H1 (cell line): Measurements from ENCODE around the gene PRKCD. TPM values are rescaled to one million over a fixed set of nuclear protein-coding genes. Genes with fewer than 3 reads are reported as not detected.

ENCODE experiments used
- CTCF ChIA-PET: fragments of 300-600 bp; sonication (Branson Sonifier 250); formaldehyde crosslinking; loops from one replicate; lab custom pipeline; 2021; ENCODE audit not compliant: partially characterized antibody; lab: Charles Lee
- POLR2A ChIA-PET: fragments of 300-600 bp; sonication (Branson Sonifier 250); formaldehyde crosslinking; loops from one replicate; lab custom pipeline; 2021; ENCODE audit warnings: inconsistent platforms; ENCODE audit not compliant: partially characterized antibody; lab: Charles Lee
- DNase-seq, 2 experiments: peaks; one replicate each; pipeline versions ENCODE4 v3.0.0 to v3.0.0-alpha.2; 2010 to 2022; ENCODE audit warnings: low spot score in 2 of 2, low read depth in 1 of 2, mixed read lengths in 1 of 2
- FAIRE-seq: peaks from 2 replicates; lab custom pipeline; 2011; peaks lifted over from hg19 to GRCh38; lab: Jason Lieb, UNC
- H2AFZ ChIP-seq: 2 replicates; pipeline ENCODE4 v1.8.1; 2012; ENCODE audit warnings: low read length, inconsistent platforms
- H2AK5ac ChIP-seq: 2 replicates; pipeline ENCODE4 v1.6.1; 2013; ENCODE audit warnings: low read depth, low read length
- H2BK120ac ChIP-seq: replicated peaks from 2 replicates; pipeline ENCODE3; 2013; ENCODE audit warnings: low read depth, low read length, inconsistent platforms
- H2BK12ac ChIP-seq: 2 replicates; pipeline ENCODE4 v1.6.1; 2013; ENCODE audit warnings: low read depth, low read length
- H2BK15ac ChIP-seq: 2 replicates; pipeline ENCODE4 v1.6.1; 2013; ENCODE audit warnings: low read length
- H2BK20ac ChIP-seq: 2 replicates; pipeline ENCODE4 v1.6.1; 2013; ENCODE audit warnings: low read length
- H2BK5ac ChIP-seq: 2 replicates; pipeline ENCODE4 v1.6.1; 2013; ENCODE audit warnings: low read depth, low read length
- H3K14ac ChIP-seq: 2 replicates; pipeline ENCODE4 v1.6.1; 2013; ENCODE audit warnings: inconsistent platforms; ENCODE audit not compliant: insufficient read length
- H3K18ac ChIP-seq: 2 replicates; pipeline ENCODE4 v1.6.1; 2013; ENCODE audit warnings: low read length; ENCODE audit errors: extremely low read depth
- H3K23ac ChIP-seq: 2 replicates; pipeline ENCODE4 v1.6.1; 2013; ENCODE audit warnings: inconsistent platforms; ENCODE audit not compliant: insufficient read length
- H3K23me2 ChIP-seq: 2 replicates; pipeline ENCODE4 v1.6.1; 2013; ENCODE audit warnings: low read depth, low read length
- H3K27ac ChIP-seq: 2 replicates; pipeline ENCODE4 v1.6.1; 2011; ENCODE audit warnings: low read depth, low read length, inconsistent platforms
- H3K27me3 ChIP-seq, 4 experiments: replicated peaks in 1 of 4; 1 replicate in 1 of 4; 2 replicates in 3 of 4; pipeline versions ENCODE4 v1.6.1 to v1.8.1; 2011 to 2013; ENCODE audit warnings: low read length in 3 of 4, mild to moderate bottlenecking in 3 of 4, inconsistent platforms in 2 of 4, mixed read lengths in 2 of 4, moderate library complexity in 1 of 4; ENCODE audit not compliant: control insufficient read depth in 3 of 4, insufficient read depth in 3 of 4; ENCODE audit errors: extremely low read depth in 1 of 4
- H3K36me3 ChIP-seq, 4 experiments: 2 replicates each; pipeline versions ENCODE4 v1.6.1 to v1.8.1; 2011 to 2013; ENCODE audit warnings: mild to moderate bottlenecking in 4 of 4, low read length in 3 of 4, moderate library complexity in 2 of 4, control low read depth in 1 of 4, inconsistent platforms in 1 of 4; ENCODE audit not compliant: insufficient read depth in 4 of 4, control insufficient read depth in 2 of 4
- H3K4ac ChIP-seq: replicated peaks from 2 replicates; pipeline ENCODE3; 2013; ENCODE audit warnings: low read length, low read depth, mixed read lengths, inconsistent platforms; ENCODE audit not compliant: insufficient read length
- H3K4me1 ChIP-seq, 4 experiments: replicated peaks in 1 of 4; 1 replicate in 1 of 4; 2 replicates in 3 of 4; pipeline versions ENCODE4 v1.6.1 to v1.8.1; 2011 to 2013; ENCODE audit warnings: low read length in 3 of 4, inconsistent platforms in 2 of 4, mixed read lengths in 1 of 4; ENCODE audit not compliant: insufficient read depth in 4 of 4, control insufficient read depth in 3 of 4
- H3K4me2 ChIP-seq, 2 experiments: 2 replicates each; pipeline versions ENCODE4 v1.6.1 to v1.8.1; 2011 to 2013; ENCODE audit warnings: low read depth in 2 of 2, low read length in 2 of 2, control low read depth in 1 of 2, inconsistent platforms in 1 of 2, mild to moderate bottlenecking in 1 of 2; ENCODE audit not compliant: insufficient read depth in 1 of 2
- H3K4me3 ChIP-seq, 4 experiments: fragments of 200-600, 300-600 bp in 1 of 4; sonication (generic), shearing (Covaris generic), sonication (Bioruptor Twin) in 1 of 4; 2 replicates each; pipeline versions ENCODE4 v1.5.1 to v1.8.1; 2011 to 2016; ENCODE audit warnings: low read length in 4 of 4, low read depth in 3 of 4, control low read depth in 2 of 4, inconsistent platforms in 2 of 4, mild to moderate bottlenecking in 2 of 4, mixed read lengths in 1 of 4, moderate library complexity in 1 of 4; ENCODE audit not compliant: insufficient read depth in 2 of 4; ENCODE audit errors: extremely low read depth in 1 of 4
- H3K56ac ChIP-seq: replicated peaks from 2 replicates; pipeline ENCODE3; 2013; ENCODE audit warnings: low read depth, mild to moderate bottlenecking, mixed read lengths, low read length, inconsistent platforms; ENCODE audit not compliant: insufficient read length
- H3K79me1 ChIP-seq: 2 replicates; pipeline ENCODE4 v1.6.1; 2013; ENCODE audit warnings: low read depth, low read length, control low read depth
- H3K79me2 ChIP-seq, 2 experiments: 2 replicates each; pipeline versions ENCODE4 v1.6.1 to v1.8.1; 2012 to 2013; ENCODE audit warnings: low read length in 2 of 2, mild to moderate bottlenecking in 2 of 2, inconsistent platforms in 1 of 2; ENCODE audit not compliant: insufficient read depth in 2 of 2, control insufficient read depth in 1 of 2
- H3K9ac ChIP-seq, 4 experiments: replicated peaks in 1 of 4; 1 replicate in 1 of 4; 2 replicates in 3 of 4; pipeline versions ENCODE4 v1.6.1 to v1.8.1; 2011 to 2013; ENCODE audit warnings: low read depth in 3 of 4, low read length in 3 of 4, control low read depth in 2 of 4, mild to moderate bottlenecking in 2 of 4, moderate library complexity in 2 of 4, inconsistent platforms in 1 of 4; ENCODE audit errors: extremely low read depth in 1 of 4
- H3K9me3 ChIP-seq, 2 experiments: 2 replicates each; pipeline versions ENCODE4 v1.6.1 to v1.8.1; 2012 to 2013; ENCODE audit warnings: mild to moderate bottlenecking in 2 of 2, moderate library complexity in 2 of 2, control low read depth in 1 of 2, inconsistent platforms in 1 of 2, low read depth in 1 of 2, low read length in 1 of 2, mixed read lengths in 1 of 2; ENCODE audit not compliant: insufficient read depth in 2 of 2
- H4K20me1 ChIP-seq, 2 experiments: replicated peaks in 1 of 2; 2 replicates each; pipeline versions ENCODE3 to v1.8.1; 2011 to 2013; ENCODE audit warnings: inconsistent platforms in 2 of 2, low read length in 2 of 2, mild to moderate bottlenecking in 1 of 2; ENCODE audit not compliant: insufficient read depth in 2 of 2, control insufficient read depth in 1 of 2
- H4K5ac ChIP-seq: 2 replicates; pipeline ENCODE4 v1.6.1; 2013; ENCODE audit warnings: low read length, low read depth, mixed read lengths, inconsistent platforms; ENCODE audit not compliant: insufficient read length
- H4K8ac ChIP-seq: 2 replicates; pipeline ENCODE4 v1.8.0; 2013; ENCODE audit warnings: mild to moderate bottlenecking, moderate library complexity, low read length, inconsistent platforms; ENCODE audit not compliant: insufficient read depth; ENCODE audit errors: extremely low read depth
- H4K91ac ChIP-seq: replicated peaks from 2 replicates; pipeline ENCODE3; 2013; ENCODE audit warnings: low read length, mixed read lengths, inconsistent platforms; ENCODE audit not compliant: insufficient read length
- ATF2 ChIP-seq: IDR thresholded peaks from 2 replicates; pipeline ENCODE4 v1.6.1; 2012; ENCODE audit warnings: low read length, inconsistent platforms
- CEBPB ChIP-seq: IDR thresholded peaks from 2 replicates; pipeline ENCODE4 v1.6.1; 2012; ENCODE audit warnings: low read depth, low read length
- CTBP2 ChIP-seq: IDR thresholded peaks from 2 replicates; pipeline ENCODE4 v1.7.0; 2011; ENCODE audit warnings: borderline replicate concordance, mild to moderate bottlenecking, moderate library complexity, mixed read lengths, low read length; ENCODE audit not compliant: insufficient read depth, insufficient read length
- FOSL1 ChIP-seq: IDR thresholded peaks from 2 replicates; pipeline ENCODE4 v1.6.1; 2011; ENCODE audit warnings: mild to moderate bottlenecking, low read depth, low read length, moderate library complexity; ENCODE audit not compliant: insufficient read depth
- KDM1A ChIP-seq: fragments of 200-600, 300-600 bp; sonication (generic); IDR thresholded peaks from 2 replicates; pipeline ENCODE4 v1.7.1; 2016; ENCODE audit warnings: mild to moderate bottlenecking, low read length, borderline replicate concordance
- POU5F1 ChIP-seq: IDR thresholded peaks from 2 replicates; pipeline ENCODE4 v1.6.1; 2011; ENCODE audit warnings: low read depth, mild to moderate bottlenecking, low read length, moderate library complexity
- SRF ChIP-seq: IDR thresholded peaks from 2 replicates; pipeline ENCODE4 v1.6.1; 2011; ENCODE audit warnings: mild to moderate bottlenecking, low read depth, low read length, moderate library complexity
- SUZ12 ChIP-seq: fragments of 200-600 bp; sonication (generic); IDR thresholded peaks from 2 replicates; pipeline ENCODE4 v1.6.1; 2012; ENCODE audit warnings: mild to moderate bottlenecking, inconsistent platforms, low read length, moderate library complexity, mixed read lengths
- WGBS, 2 experiments: shearing (Covaris generic) in 1 of 2; methylation state at CpG; one replicate each; pipeline versions ENCODE4 v1.1.6 to v1.1.7; 2013 to 2015; ENCODE audit warnings: low lambda C conversion rate in 2 of 2, mixed read lengths in 2 of 2, inconsistent platforms in 1 of 2, low coverage in 1 of 2, missing lambda C conversion rate in 1 of 2; ENCODE audit not compliant: insufficient replicate concordance in 2 of 2, insufficient coverage in 1 of 2, insufficient read length in 1 of 2; ENCODE audit errors: extremely low coverage in 1 of 2, missing lambda C conversion rate in 1 of 2; 5-methylcytosine and 5-hydroxymethylcytosine counted together
- polyA plus RNA-seq, 7 experiments: library from polyadenylated mRNA; depleted of rRNA in 3 of 7; stranded (reverse) in 5 of 7; unstranded in 2 of 7; fragments of >200 nt in 5 of 7; fragments of 200-250 nt in 2 of 7; gene quantifications; 1 replicate in 5 of 7; 2 replicates in 1 of 7; 4 replicates in 1 of 7; pipeline versions ENCODE4 v1.2.1 to v1.2.3, GENCODE V29; 2011 to 2013; ENCODE audit warnings: missing spikeins in 2 of 7, mixed read lengths in 2 of 7
- total RNA-seq: library from RNA; stranded (reverse); fragmentation: NEBNext Ultra II Directional; extraction: Animal tissue kit (Norgen Biotek cat#: 25700); gene quantifications from 2 replicates; pipeline ENCODE4 v1.2.1, GENCODE V29; 2021

The PRKCD gene
- total and polyA plus RNA-seq, 2 of the 8 experiments (the other 6 are each of a cell fraction or from before 2014, with no cell fraction given) = 22.6 to 23.9 TPM

DNA sequence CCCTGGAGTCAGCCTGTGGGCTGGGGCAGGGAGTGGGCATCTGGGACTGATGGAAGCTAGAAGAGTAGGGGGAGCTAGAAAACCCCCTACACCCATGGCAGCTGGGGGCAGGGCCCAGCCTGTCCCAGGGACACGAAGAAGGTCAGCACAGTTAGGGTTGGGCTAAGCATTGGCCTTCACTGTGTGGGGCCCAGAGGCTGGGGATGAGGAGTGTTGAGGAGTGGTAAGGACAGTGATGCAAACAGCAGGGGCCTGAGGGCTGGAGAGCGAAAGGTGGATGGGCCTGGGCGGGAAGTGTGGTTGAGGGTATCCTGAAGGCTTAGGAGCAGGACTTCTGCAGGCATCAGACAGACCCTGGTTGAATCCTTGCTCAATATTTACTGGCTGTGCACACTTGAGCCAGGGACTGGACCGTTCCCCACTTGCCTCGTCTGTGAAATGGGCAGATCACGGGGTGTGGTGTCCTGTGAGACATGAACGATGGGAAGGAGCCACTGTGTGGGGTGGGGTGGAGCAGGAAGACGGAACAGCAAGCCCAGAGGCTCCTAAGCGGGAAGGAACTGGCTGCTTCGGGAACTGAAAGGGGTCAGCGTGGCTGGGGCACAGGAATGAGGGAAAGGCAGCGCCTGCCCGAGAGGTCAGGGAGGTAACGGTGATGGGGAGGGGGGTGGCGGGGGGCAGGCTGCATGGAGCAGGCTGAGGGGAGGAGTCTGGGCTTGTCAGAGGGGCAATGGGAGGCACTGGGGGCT is 7.3 kb downstream of the PRKCD start:
- POLR2A ChIA-PET = interaction anchor here (1.0 to 7.9 kb wide), 5 partner anchors 10 to 51 kb away, joined by 3 to 56 read pairs (median 4); partner anchors contain the start of gene PRKCD
- Histone ChIP-seq H3K14ac (no peak overlapping the region), H2BK5ac (peak overlapping the region; percentile 41), H4K91ac (peak overlapping the region; percentile 8), H3K18ac (0 out of 2 replicates have a peak overlapping the region, but pooled peaks have one; percentile 24), H3K36me3 (no peaks in the 10 kb centered on the region), H3K4ac (peak overlapping the region; percentile 46), H4K8ac (peak overlapping the region; percentile 66; the same call in 1 of the 2 replicates), H3K27ac (no peak overlapping the region), H3K56ac (no peak overlapping the region), H2BK12ac (peak overlapping the region; percentile 5; the same call in 1 of the 2 replicates), H2BK15ac (peak overlapping the region; percentile 83; the same call in 1 of the 2 replicates), H2BK120ac (no peak overlapping the region), H4K20me1 (peaks cover 4 to 14% of the 10 kb centered on the region in 2 experiments), H3K23me2 (no peaks in the 10 kb centered on the region; the same call in 1 of the 2 replicates), H3K79me1 (peaks cover 13% of the 10 kb centered on the region), H3K79me2 (no peaks in the 10 kb centered on the region; a peak in 1 of 4 replicates), H2AK5ac (no peak overlapping the region), H2BK20ac (peak overlapping the region; percentile 7; the same call in 1 of the 2 replicates), H3K23ac (no peak overlapping the region), H2AFZ (no peak overlapping the region), H3K4me1 (peaks cover 3 to 49% (median 33%) of the 10 kb centered on the region in 4 experiments), H3K27me3 (no peaks in the 10 kb centered on the region), H3K4me2 (peak overlapping the region in 1 of 2 experiments; percentile 19; a peak in 3 of 4 replicates), H3K4me3 (no peak overlapping the region), H3K9ac (peak overlapping the region in 2 of 4 experiments; percentile 13 to 19; a peak in 3 of 7 replicates), H4K5ac (no peak overlapping the region), H3K9me3 (no peaks in the 10 kb centered on the region)
- TF ChIP-seq CTBP2 (no peak), ATF2 (no peak), POU5F1 (no peak), SRF (no peak), FOSL1 (no peak), SUZ12 (no peak), KDM1A (peak; percentile 40; the same call in 1 of the 2 replicates), CEBPB (no peak)
- CTCF ChIA-PET = interaction anchor here (0.6 to 5.9 kb wide), 18 partner anchors 10 to 501 kb away, joined by 3 to 50 read pairs (median 3); no protein-coding TSS in a partner anchor
- WGBS, 2 experiments = 66% methylated on average over 15 of the region's 15 CpGs; no CpG with 5 or more reads in 1 of the 2 experiments
- FAIRE-seq (no peak), DNase-seq (no peak)
